HCT116 (cell line): Measurements from ENCODE around the gene BMERB1.

Experiments
- CTCF ChIP-seq, 3 experiments: fragments of 200-600 bp in 1 of 3; sonication (generic) in 1 of 3; IDR thresholded peaks in 2 of 3; conservative IDR thresholded peaks in 1 of 3; 2 replicates each; pipeline ENCODE4 v1.5.1; 2012 to 2017; ENCODE audit warnings: low read depth in 2 of 3, low read length in 2 of 3, antibody characterized with exemption in 1 of 3, borderline replicate concordance in 1 of 3, control low read depth in 1 of 3, mild to moderate bottlenecking in 1 of 3, mixed read lengths in 1 of 3, mixed run types in 1 of 3, moderate library complexity in 1 of 3; ENCODE audit not compliant: insufficient read depth in 1 of 3
- EZH2 ChIP-seq: fragments of 200-600 bp; sonication (generic); IDR thresholded peaks from 2 replicates; pipeline ENCODE4 v1.6.1; 2017; ENCODE audit warnings: antibody characterized with exemption, mixed run types
- JUND ChIP-seq: IDR thresholded peaks from 2 replicates; pipeline ENCODE4 v1.6.1; 2012
- MAX ChIP-seq: IDR thresholded peaks from 2 replicates; pipeline ENCODE4 v1.6.1; 2012
- POLR2A ChIP-seq: IDR thresholded peaks from 2 replicates; pipeline ENCODE4 v1.7.0; 2011; ENCODE audit warnings: borderline replicate concordance; ENCODE audit not compliant: insufficient read depth, insufficient read length; ENCODE audit errors: extremely low read depth
- POLR2AphosphoS5 ChIP-seq: IDR thresholded peaks from 2 replicates; pipeline ENCODE4 v1.6.1; 2011; ENCODE audit warnings: mild to moderate bottlenecking, low read depth, low read length, moderate library complexity
- RAD21 ChIP-seq: IDR thresholded peaks from 2 replicates; pipeline ENCODE4 v1.6.1; 2012; ENCODE audit warnings: low read depth, mild to moderate bottlenecking
- REST ChIP-seq: IDR thresholded peaks from 2 replicates; pipeline ENCODE4 v1.6.1; 2012; ENCODE audit warnings: low read depth

GRCh38 chr16:15521390-15521757 lies 87.0 kb downstream of the BMERB1 start:
- TF ChIP-seq REST (no peak), POLR2AphosphoS5 (no peak), EZH2 (no peak), RAD21 (no peak), JUND (no peak), CTCF (IDR thresholded peaks at IDR 0.05 in 2 of 3, conservative IDR thresholded peaks at IDR 0.05 in 1 of 3; ENCODE audit: borderline replicate concordance in 1 of 3, insufficient read depth in 1 of 3, low read depth in 2 of 3, low read length in 2 of 3) (no peak), POLR2A (no peak), MAX (no peak)
